HepG2 (cell line): ENCODE results near the gene NKAIN4. TPM values are rescaled to one million over a fixed set of nuclear protein-coding genes. Genes with fewer than 3 reads are reported as not detected.
A peak's percentile ranks its signal among the peaks of the same experiment; 100 is the strongest.

Source experiments
- AHR ChIP-seq: IDR thresholded peaks from 2 replicates; pipeline ENCODE4 v1.6.1; 2018; ENCODE audit warnings: missing genetic modification reagents, missing compliant biosample characterization
- ATF7 ChIP-seq, 2 experiments: fragments of 450-650 bp in 1 of 2; sonication (generic) in 1 of 2; formaldehyde crosslinking in 1 of 2; IDR thresholded peaks; 2 replicates each; pipeline versions ENCODE4 v1.4.0 to v1.6.1; 2016 to 2020; ENCODE audit warnings: antibody characterized with exemption in 1 of 2, mild to moderate bottlenecking in 1 of 2, missing genetic modification reagents in 1 of 2
- BORCS8-MEF2B ChIP-seq: sonication (generic); formaldehyde crosslinking; IDR thresholded peaks from 2 replicates; pipeline ENCODE4 v1.8.0; 2022; ENCODE audit warnings: mild to moderate bottlenecking, missing genetic modification reagents
- CREM ChIP-seq, 2 experiments: sonication (generic) in 1 of 2; formaldehyde crosslinking in 1 of 2; IDR thresholded peaks; 2 replicates each; pipeline versions ENCODE4 v1.4.0 to v1.6.1; 2016 to 2020; ENCODE audit warnings: antibody characterized with exemption in 1 of 2, mild to moderate bottlenecking in 1 of 2, missing genetic modification reagents in 1 of 2
- HCFC1 ChIP-seq: fragments of 150-350 bp; IDR thresholded peaks from 2 replicates; pipeline ENCODE4 v1.6.1; 2014; ENCODE audit warnings: low read depth, low read length
- KDM4B ChIP-seq: sonication (generic); formaldehyde crosslinking; IDR thresholded peaks from 2 replicates; pipeline ENCODE4 v1.4.0; 2020; ENCODE audit warnings: missing genetic modification reagents
- KDM5A ChIP-seq: fragments of 200-600 bp; sonication (generic); IDR thresholded peaks from 2 replicates; pipeline ENCODE4 v1.7.0; 2018; ENCODE audit warnings: antibody characterized with exemption, mild to moderate bottlenecking, low read length, borderline replicate concordance
- KMT2A ChIP-seq: sonication (generic); formaldehyde crosslinking; IDR thresholded peaks from 2 replicates; pipeline ENCODE4 v1.4.0; 2020; ENCODE audit warnings: missing genetic modification reagents
- MXD4 ChIP-seq: IDR thresholded peaks from 2 replicates; pipeline ENCODE4 v1.6.1; 2016; ENCODE audit warnings: mild to moderate bottlenecking, missing biosample characterization, missing genetic modification reagents
- PHF5A ChIP-seq: IDR thresholded peaks from one replicate; pipeline ENCODE4 v1.6.1; 2018; ENCODE audit warnings: low read depth, missing genetic modification reagents; ENCODE audit not compliant: unreplicated experiment
- SMARCC2 ChIP-seq: fragments of 450-650 bp; IDR thresholded peaks from 2 replicates; pipeline ENCODE4 v1.6.1; 2017; ENCODE audit warnings: antibody characterized with exemption, mild to moderate bottlenecking
- SP2 ChIP-seq: sonication (generic); formaldehyde crosslinking; IDR thresholded peaks from 2 replicates; pipeline ENCODE4 v1.5.1; 2020; ENCODE audit warnings: mild to moderate bottlenecking, missing genetic modification reagents
- SSRP1 ChIP-seq: IDR thresholded peaks from 2 replicates; pipeline ENCODE4 v1.6.1; 2016; ENCODE audit warnings: control low read depth
- ZBTB38 ChIP-seq: sonication (generic); formaldehyde crosslinking; IDR thresholded peaks from 2 replicates; pipeline ENCODE4 v1.5.1; 2020; ENCODE audit warnings: mild to moderate bottlenecking, missing genetic modification reagents
- ZBTB7A ChIP-seq: sonication (generic); formaldehyde crosslinking; IDR thresholded peaks from 2 replicates; pipeline ENCODE4 v1.8.0; 2022; ENCODE audit warnings: mild to moderate bottlenecking, missing genetic modification reagents
- ZKSCAN1 ChIP-seq: fragments of 150-350 bp; IDR thresholded peaks from 2 replicates; pipeline ENCODE4 v1.6.1; 2014; ENCODE audit warnings: low read length
- ZKSCAN8 ChIP-seq: IDR thresholded peaks from 2 replicates; pipeline ENCODE4 v1.6.1; 2016; ENCODE audit warnings: borderline replicate concordance, missing genetic modification reagents, missing compliant biosample characterization
- ZSCAN22 ChIP-seq: sonication (generic); formaldehyde crosslinking; IDR thresholded peaks from 2 replicates; pipeline ENCODE4 v1.4.0; 2020; ENCODE audit warnings: mild to moderate bottlenecking, missing genetic modification reagents
- polyA plus RNA-seq, 8 experiments: library from polyadenylated mRNA; depleted of rRNA in 3 of 8; stranded (reverse) in 7 of 8; unstranded in 1 of 8; fragments of >200 nt; fragmentation: Illumina TruSeq in 4 of 8; extraction: Trizol in 4 of 8; gene quantifications; 2 replicates each; pipeline versions ENCODE4 v1.2.1 to v1.2.3, GENCODE V29; 2011 to 2016; ENCODE audit warnings: low read depth in 4 of 8, missing spikeins in 1 of 8, mixed read lengths in 1 of 8; ENCODE audit not compliant: insufficient read depth in 1 of 8
- total RNA-seq, 5 experiments: library from RNA; depleted of rRNA; stranded (reverse); fragments of >200 nt; fragmentation: Illumina TruSeq; extraction: Trizol; gene quantifications; 2 replicates each; pipeline ENCODE4 v1.2.3, GENCODE V29; 2016; ENCODE audit warnings: low read depth in 1 of 5
- TF ChIP-seq, protein P1 (sequence below): sonication (generic); formaldehyde crosslinking; IDR thresholded peaks from 2 replicates; pipeline ENCODE4 v1.5.1; 2020; ENCODE audit warnings: missing genetic modification reagents, mild to moderate bottlenecking, borderline replicate concordance
- TF ChIP-seq, protein P2 (sequence below): sonication (generic); IDR thresholded peaks from 2 replicates; pipeline ENCODE4 v1.6.1; 2016; ENCODE audit warnings: low read depth, borderline replicate concordance
- TF ChIP-seq, protein P3 (sequence below): IDR thresholded peaks from 2 replicates; pipeline ENCODE4 v1.6.1; 2016
- TF ChIP-seq, protein P4 (sequence below): sonication (generic); formaldehyde crosslinking; IDR thresholded peaks from 2 replicates; pipeline ENCODE4 v1.4.0; 2020; ENCODE audit warnings: missing genetic modification reagents

The NKAIN4 gene
- total and polyA plus RNA-seq, 2 of the 13 experiments (the other 11 are each of a cell fraction or from before 2014, with no cell fraction given), result not detected

DNA sequence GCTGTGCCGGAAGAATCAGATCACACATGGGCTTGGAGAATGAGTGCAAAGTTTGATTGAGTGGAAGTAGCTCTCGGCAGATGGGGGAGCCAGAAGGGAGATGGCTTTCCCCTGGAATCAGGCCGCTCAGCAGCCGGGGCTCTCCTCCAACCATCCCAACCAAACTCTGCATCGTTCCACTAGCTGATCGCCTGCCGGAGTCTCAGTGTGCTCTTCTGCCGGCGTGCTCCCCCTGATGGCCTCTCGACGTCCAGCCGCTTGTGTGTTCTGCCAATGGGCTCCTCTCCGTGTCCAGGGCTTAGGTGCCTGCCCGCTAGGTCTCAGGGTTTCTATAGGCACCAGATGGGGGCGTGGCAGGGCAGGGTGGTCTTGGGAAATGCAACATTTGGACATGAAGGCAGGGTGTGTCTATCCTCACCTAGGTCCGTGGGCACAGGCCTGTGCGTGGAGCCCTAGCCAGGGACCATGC is 23.4 kb downstream of the NKAIN4 start (continued):
- TF ChIP-seq ZBTB38 (CRISPR knock-in tag), result no peak; the same call in 1 of the 2 replicates
- TF ChIP-seq PHF5A, result no peak
- TF ChIP-seq AHR (CRISPR knock-in tag), result no peak
- TF ChIP-seq, protein P1, sequence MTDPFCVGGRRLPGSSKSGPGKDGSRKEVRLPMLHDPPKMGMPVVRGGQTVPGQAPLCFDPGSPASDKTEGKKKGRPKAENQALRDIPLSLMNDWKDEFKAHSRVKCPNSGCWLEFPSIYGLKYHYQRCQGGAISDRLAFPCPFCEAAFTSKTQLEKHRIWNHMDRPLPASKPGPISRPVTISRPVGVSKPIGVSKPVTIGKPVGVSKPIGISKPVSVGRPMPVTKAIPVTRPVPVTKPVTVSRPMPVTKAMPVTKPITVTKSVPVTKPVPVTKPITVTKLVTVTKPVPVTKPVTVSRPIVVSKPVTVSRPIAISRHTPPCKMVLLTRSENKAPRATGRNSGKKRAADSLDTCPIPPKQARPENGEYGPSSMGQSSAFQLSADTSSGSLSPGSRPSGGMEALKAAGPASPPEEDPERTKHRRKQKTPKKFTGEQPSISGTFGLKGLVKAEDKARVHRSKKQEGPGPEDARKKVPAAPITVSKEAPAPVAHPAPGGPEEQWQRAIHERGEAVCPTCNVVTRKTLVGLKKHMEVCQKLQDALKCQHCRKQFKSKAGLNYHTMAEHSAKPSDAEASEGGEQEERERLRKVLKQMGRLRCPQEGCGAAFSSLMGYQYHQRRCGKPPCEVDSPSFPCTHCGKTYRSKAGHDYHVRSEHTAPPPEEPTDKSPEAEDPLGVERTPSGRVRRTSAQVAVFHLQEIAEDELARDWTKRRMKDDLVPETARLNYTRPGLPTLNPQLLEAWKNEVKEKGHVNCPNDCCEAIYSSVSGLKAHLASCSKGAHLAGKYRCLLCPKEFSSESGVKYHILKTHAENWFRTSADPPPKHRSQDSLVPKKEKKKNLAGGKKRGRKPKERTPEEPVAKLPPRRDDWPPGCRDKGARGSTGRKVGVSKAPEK, result 0 out of 2 replicates have a peak, but pooled peaks have one; percentile 61
- no peak for TF ChIP-seq ZKSCAN1
- TF ChIP-seq KMT2A (CRISPR knock-in tag), result 0 out of 2 replicates have a peak, but pooled peaks have one; percentile 38
- 0 out of 2 replicates have a peak, but pooled peaks have one; percentile 34 for TF ChIP-seq SSRP1 (CRISPR knock-in tag)
- TF ChIP-seq, protein P2, sequence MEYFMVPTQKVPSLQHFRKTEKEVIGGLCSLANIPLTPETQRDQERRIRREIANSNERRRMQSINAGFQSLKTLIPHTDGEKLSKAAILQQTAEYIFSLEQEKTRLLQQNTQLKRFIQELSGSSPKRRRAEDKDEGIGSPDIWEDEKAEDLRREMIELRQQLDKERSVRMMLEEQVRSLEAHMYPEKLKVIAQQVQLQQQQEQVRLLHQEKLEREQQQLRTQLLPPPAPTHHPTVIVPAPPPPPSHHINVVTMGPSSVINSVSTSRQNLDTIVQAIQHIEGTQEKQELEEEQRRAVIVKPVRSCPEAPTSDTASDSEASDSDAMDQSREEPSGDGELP, result peak; percentile 19; the same call in 1 of the 2 replicates
- TF ChIP-seq SMARCC2, result no peak
- no peak for TF ChIP-seq ZSCAN22 (CRISPR knock-in tag)
- TF ChIP-seq ATF7 (IDR thresholded peaks at IDR 0.05), result no peak
- TF ChIP-seq ATF7 (CRISPR knock-in tag; IDR thresholded peaks at IDR 0.05), result no peak
- no peak for TF ChIP-seq HCFC1
- no peak for TF ChIP-seq ZBTB7A (CRISPR knock-in tag)
- TF ChIP-seq KDM4B (CRISPR knock-in tag), result no peak
- TF ChIP-seq, protein P3, sequence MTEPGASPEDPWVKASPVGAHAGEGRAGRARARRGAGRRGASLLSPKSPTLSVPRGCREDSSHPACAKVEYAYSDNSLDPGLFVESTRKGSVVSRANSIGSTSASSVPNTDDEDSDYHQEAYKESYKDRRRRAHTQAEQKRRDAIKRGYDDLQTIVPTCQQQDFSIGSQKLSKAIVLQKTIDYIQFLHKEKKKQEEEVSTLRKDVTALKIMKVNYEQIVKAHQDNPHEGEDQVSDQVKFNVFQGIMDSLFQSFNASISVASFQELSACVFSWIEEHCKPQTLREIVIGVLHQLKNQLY (CRISPR knock-in tag), result no peak
- TF ChIP-seq MXD4 (CRISPR knock-in tag), result 0 out of 2 replicates have a peak, but pooled peaks have one; percentile 34
- TF ChIP-seq BORCS8-MEF2B (CRISPR knock-in tag), result no peak
- no peak for TF ChIP-seq CREM (IDR thresholded peaks at IDR 0.05)
- TF ChIP-seq CREM (CRISPR knock-in tag; IDR thresholded peaks at IDR 0.05), result no peak
- TF ChIP-seq SP2 (CRISPR knock-in tag), result no peak; the same call in 1 of the 2 replicates
- TF ChIP-seq KDM5A, result no peak
- TF ChIP-seq, protein P4, sequence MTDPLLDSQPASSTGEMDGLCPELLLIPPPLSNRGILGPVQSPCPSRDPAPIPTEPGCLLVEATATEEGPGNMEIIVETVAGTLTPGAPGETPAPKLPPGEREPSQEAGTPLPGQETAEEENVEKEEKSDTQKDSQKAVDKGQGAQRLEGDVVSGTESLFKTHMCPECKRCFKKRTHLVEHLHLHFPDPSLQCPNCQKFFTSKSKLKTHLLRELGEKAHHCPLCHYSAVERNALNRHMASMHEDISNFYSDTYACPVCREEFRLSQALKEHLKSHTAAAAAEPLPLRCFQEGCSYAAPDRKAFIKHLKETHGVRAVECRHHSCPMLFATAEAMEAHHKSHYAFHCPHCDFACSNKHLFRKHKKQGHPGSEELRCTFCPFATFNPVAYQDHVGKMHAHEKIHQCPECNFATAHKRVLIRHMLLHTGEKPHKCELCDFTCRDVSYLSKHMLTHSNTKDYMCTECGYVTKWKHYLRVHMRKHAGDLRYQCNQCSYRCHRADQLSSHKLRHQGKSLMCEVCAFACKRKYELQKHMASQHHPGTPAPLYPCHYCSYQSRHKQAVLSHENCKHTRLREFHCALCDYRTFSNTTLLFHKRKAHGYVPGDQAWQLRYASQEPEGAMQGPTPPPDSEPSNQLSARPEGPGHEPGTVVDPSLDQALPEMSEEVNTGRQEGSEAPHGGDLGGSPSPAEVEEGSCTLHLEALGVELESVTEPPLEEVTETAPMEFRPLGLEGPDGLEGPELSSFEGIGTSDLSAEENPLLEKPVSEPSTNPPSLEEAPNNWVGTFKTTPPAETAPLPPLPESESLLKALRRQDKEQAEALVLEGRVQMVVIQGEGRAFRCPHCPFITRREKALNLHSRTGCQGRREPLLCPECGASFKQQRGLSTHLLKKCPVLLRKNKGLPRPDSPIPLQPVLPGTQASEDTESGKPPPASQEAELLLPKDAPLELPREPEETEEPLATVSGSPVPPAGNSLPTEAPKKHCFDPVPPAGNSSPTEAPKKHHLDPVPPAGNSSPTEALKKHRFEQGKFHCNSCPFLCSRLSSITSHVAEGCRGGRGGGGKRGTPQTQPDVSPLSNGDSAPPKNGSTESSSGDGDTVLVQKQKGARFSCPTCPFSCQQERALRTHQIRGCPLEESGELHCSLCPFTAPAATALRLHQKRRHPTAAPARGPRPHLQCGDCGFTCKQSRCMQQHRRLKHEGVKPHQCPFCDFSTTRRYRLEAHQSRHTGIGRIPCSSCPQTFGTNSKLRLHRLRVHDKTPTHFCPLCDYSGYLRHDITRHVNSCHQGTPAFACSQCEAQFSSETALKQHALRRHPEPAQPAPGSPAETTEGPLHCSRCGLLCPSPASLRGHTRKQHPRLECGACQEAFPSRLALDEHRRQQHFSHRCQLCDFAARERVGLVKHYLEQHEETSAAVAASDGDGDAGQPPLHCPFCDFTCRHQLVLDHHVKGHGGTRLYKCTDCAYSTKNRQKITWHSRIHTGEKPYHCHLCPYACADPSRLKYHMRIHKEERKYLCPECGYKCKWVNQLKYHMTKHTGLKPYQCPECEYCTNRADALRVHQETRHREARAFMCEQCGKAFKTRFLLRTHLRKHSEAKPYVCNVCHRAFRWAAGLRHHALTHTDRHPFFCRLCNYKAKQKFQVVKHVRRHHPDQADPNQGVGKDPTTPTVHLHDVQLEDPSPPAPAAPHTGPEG (CRISPR knock-in tag), result no peak
- no peak for TF ChIP-seq ZKSCAN8 (CRISPR knock-in tag)
